Smooth muscle cell (in vitro differentiated cells): ENCODE results near the gene HSPA4. TPM values are rescaled to one million over a fixed set of nuclear protein-coding genes. Genes with fewer than 3 reads are reported as not detected.

Experiments used
- DNase-seq: peaks from one replicate; lab custom pipeline; 2025; ENCODE audit not compliant: unreplicated experiment; lab: John Stamatoyannopoulos, UW
- H2AFZ ChIP-seq: fragments of 200-600 bp; sonication (generic); 2 replicates; pipeline ENCODE4 v1.6.0; 2016; ENCODE audit warnings: antibody characterized with exemption, low read depth, mild to moderate bottlenecking
- H3F3A ChIP-seq: fragments of 200-600 bp; sonication (generic); 2 replicates; pipeline ENCODE4 v1.6.0; 2017; ENCODE audit warnings: antibody characterized with exemption, low read depth
- H3K27ac ChIP-seq: fragments of 200-600 bp; sonication (generic); 2 replicates; pipeline ENCODE4 v1.5.1; 2016; ENCODE audit warnings: low read depth, mild to moderate bottlenecking
- H3K27me3 ChIP-seq: fragments of 200-600 bp; sonication (generic); 2 replicates; pipeline ENCODE4 v1.6.1; 2016; ENCODE audit warnings: low read depth, mild to moderate bottlenecking
- H3K36me3 ChIP-seq: fragments of 200-600 bp; sonication (generic); 2 replicates; pipeline ENCODE4 v1.5.1; 2016; ENCODE audit warnings: low read depth
- H3K4me1 ChIP-seq: fragments of 200-600 bp; sonication (generic); 2 replicates; pipeline ENCODE4 v1.5.1; 2016; ENCODE audit warnings: low read depth
- H3K4me2 ChIP-seq: fragments of 200-600 bp; sonication (generic); 2 replicates; pipeline ENCODE4 v1.6.0; 2016; ENCODE audit warnings: mild to moderate bottlenecking
- H3K4me3 ChIP-seq: fragments of 200-600 bp; sonication (generic); 2 replicates; pipeline ENCODE4 v1.5.1; 2016; ENCODE audit warnings: mild to moderate bottlenecking
- H3K79me2 ChIP-seq: fragments of 200-600 bp; sonication (generic); 2 replicates; pipeline ENCODE4 v1.6.0; 2016; ENCODE audit warnings: low read depth, mild to moderate bottlenecking
- H3K9ac ChIP-seq: fragments of 200-600 bp; sonication (generic); 2 replicates; pipeline ENCODE4 v1.6.0; 2016; ENCODE audit warnings: low read depth
- H3K9me3 ChIP-seq: fragments of 200-600 bp; sonication (generic); replicated peaks from 2 replicates; pipeline ENCODE4 v1.5.1; 2016; ENCODE audit warnings: low read depth
- H4K20me1 ChIP-seq: fragments of 200-600 bp; sonication (generic); 2 replicates; pipeline ENCODE4 v1.6.0; 2016; ENCODE audit warnings: low read depth
- CTCF ChIP-seq: fragments of 200-600 bp; sonication (generic); IDR thresholded peaks from 2 replicates; pipeline ENCODE4 v1.5.1; 2017; ENCODE audit warnings: borderline replicate concordance, mild to moderate bottlenecking, antibody characterized with exemption; ENCODE audit not compliant: insufficient read depth, poor library complexity, severe bottlenecking
- WGBS: methylation state at CpG from one replicate; pipeline ENCODE4 v1.1.7; 2016; ENCODE audit warnings: low lambda C conversion rate; 5-methylcytosine and 5-hydroxymethylcytosine counted together
- polyA plus RNA-seq: library from polyadenylated mRNA; unstranded; fragments of >200 nt; fragmentation: Nextera tagmentation; extraction: Ambion mirVana; gene quantifications from 2 replicates; pipeline ENCODE4 v1.2.1, GENCODE V29; 2016
- total RNA-seq: library from RNA; depleted of rRNA; stranded (reverse); fragments of >200 nt; gene quantifications from 2 replicates; pipeline ENCODE4 v1.2.3, GENCODE V29; 2014

HSPA4 gene
- total and polyA plus RNA-seq, 2 experiments from 2014 or later = 73.2 to 90.3 TPM

- no peaks in the 10 kb centered on the region for H3K9me3 ChIP-seq
- H3K4me2 ChIP-seq = no peak overlapping the region
- TF ChIP-seq CTCF = no peak
- H3F3A ChIP-seq = no peaks in the 10 kb centered on the region
- no peak overlapping the region for H2AFZ ChIP-seq
- peaks cover 9% of the 10 kb centered on the region for H3K4me1 ChIP-seq
- no peak overlapping the region for H3K9ac ChIP-seq
- WGBS = 93% methylated on average over 7 of the region's 7 CpGs
- DNase-seq = no peak
- H3K36me3 ChIP-seq = no peaks in the 10 kb centered on the region
- no peak overlapping the region for H3K27ac ChIP-seq
- H3K79me2 ChIP-seq = no peaks in the 10 kb centered on the region
- H3K4me3 ChIP-seq = no peak overlapping the region
- no peaks in the 10 kb centered on the region for H4K20me1 ChIP-seq
- no peaks in the 10 kb centered on the region for H3K27me3 ChIP-seq
Observed at GRCh38 chr5:133147815-133148567, 96.2 kb downstream of the HSPA4 start.

DNA sequence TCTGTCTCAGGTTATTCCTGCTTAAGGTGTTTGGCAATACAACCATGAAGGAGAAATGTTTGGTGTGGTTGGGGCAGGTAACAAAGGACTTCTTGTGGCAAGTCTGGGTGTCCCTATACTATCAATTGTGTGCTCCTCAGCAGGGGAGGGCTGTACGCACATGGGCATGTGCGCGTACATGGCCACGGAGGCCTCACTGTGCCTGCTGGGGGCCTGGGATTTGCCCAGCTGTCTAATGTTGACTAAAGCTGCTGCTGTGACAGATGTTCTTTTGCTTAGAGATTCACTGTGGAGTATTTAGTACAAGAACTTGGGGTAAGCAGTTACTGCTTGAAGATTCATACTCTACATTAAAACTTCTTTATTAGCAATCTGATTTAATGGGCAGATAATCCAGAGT, 97.5 kb downstream of the HSPA4 start:
- no peak overlapping the region for H3K4me3 ChIP-seq
- H3K79me2 ChIP-seq = no peaks in the 10 kb centered on the region
- peak overlapping the region; percentile 14 for H2AFZ ChIP-seq
- no peaks in the 10 kb centered on the region for H3K27me3 ChIP-seq
- 52% methylated on average over 4 of the region's 4 CpGs for WGBS
- peaks cover 9% of the 10 kb centered on the region for H3K4me1 ChIP-seq
- no peak for DNase-seq
- no peak overlapping the region for H3K27ac ChIP-seq
- H3K4me2 ChIP-seq = no peak overlapping the region
- no peak overlapping the region for H3K9ac ChIP-seq
- no peaks in the 10 kb centered on the region for H3K9me3 ChIP-seq
- H4K20me1 ChIP-seq = no peaks in the 10 kb centered on the region
- no peak for TF ChIP-seq CTCF
- no peaks in the 10 kb centered on the region for H3F3A ChIP-seq
- no peaks in the 10 kb centered on the region for H3K36me3 ChIP-seq

GRCh38 chr5:133150909-133151544, 99.2 kb downstream of the HSPA4 start:
- Histone ChIP-seq H3K27ac (no peak overlapping the region), H3F3A (no peaks in the 10 kb centered on the region), H4K20me1 (no peaks in the 10 kb centered on the region), H2AFZ (no peak overlapping the region), H3K27me3 (peaks cover 9% of the 10 kb centered on the region), H3K79me2 (no peaks in the 10 kb centered on the region), H3K9me3 (no peaks in the 10 kb centered on the region), H3K4me1 (peaks cover 9% of the 10 kb centered on the region), H3K4me2 (no peak overlapping the region), H3K36me3 (no peaks in the 10 kb centered on the region), H3K9ac (no peak overlapping the region), H3K4me3 (no peak overlapping the region)
- DNase-seq = no peak
- TF ChIP-seq CTCF = no peak
- 97% methylated on average over 6 of the region's 6 CpGs for WGBS
